Measurements from ENCODE around the gene ARHGAP22.

GRCh38 chr10:48414778-48415177 lies 190.1 kb downstream of the ARHGAP22 start:
- TF ChIP-seq CTCF (IDR thresholded peaks at IDR 0.05), result no peak
- no peak for TF ChIP-seq POLR2A (IDR thresholded peaks at IDR 0.05)
